HG02623 (cell line): Measurements from ENCODE around the gene NCAM1.

Source experiments
- ATAC-seq: cut with Tn5 transposase; IDR thresholded peaks from one replicate; pipeline ENCODE4 v1.9.1; 2021; ENCODE audit warnings: moderate library complexity; ENCODE audit not compliant: unreplicated experiment

Gene NCAM1

DNA sequence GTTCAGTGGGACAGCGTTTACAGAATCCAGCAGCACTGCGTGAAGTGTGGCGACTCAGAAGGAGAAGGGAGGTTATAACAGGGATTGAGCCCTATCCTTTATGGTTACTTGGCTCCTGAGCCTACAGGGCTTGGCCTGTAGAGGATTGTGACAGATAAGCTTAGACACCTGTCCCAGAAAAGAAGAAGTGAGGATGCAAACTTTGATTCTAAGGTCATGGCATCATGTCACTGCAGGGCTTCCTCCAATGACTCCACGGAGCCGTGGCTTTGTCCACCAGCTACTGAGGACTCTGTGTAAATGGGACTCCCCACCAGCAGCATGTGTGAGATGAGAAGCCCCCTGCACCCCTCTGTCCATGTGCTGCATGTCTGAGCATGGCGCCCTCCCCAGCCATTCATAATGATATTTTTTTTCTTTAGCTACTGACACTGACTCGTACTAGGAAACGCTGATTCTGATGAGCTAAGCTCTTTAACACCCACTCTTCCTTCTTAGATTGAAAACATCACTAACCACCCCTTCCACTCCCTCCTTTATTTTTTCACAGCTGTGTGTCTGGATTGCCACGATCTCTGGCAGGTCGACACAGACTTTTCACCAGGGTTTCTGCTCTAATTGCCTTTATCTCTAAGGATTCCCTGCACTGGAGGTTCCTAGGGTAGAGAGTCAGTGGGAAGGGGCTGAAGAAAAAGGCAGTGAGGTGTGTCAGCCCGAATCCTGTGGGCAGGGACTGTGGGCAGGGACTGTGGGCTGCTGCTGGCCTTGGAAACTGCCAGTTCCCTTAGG lies 287.7 kb downstream of the NCAM1 start:
- ATAC-seq, result no peak

DNA sequence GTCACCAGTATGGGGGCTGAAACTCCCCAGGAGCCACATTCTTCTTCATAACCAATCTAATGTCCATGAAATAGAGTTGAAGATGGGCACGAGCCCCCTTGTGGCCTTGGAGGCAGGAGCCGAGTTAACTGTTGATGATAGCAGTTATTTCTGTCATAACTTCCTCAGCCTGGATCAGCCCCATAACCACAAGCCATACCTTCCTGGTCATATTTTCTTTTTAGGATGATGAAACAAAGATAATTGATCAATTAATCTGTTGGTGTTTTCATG lies 288.2 kb downstream of the NCAM1 start:
- ATAC-seq, result no peak

DNA sequence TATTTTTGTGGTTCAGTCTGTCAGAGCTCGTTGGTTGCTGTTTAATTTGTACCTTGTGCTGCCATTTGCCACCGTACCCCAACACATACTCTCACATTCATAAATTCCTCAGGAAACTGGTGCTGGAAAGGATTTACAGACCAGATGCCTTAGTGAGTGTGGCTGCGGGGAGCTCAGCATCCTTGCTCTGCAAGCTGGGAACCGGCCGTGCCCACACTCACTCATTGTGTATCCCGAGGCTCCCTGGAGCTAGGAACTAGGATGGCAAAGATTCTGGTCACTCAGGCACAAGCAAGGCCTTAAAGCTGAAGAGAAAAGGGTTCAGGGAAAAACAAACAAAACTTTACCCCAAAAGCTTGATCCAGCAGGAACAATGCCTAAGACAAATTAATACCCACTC lies 288.6 kb downstream of the NCAM1 start:
- ATAC-seq, result no peak

DNA sequence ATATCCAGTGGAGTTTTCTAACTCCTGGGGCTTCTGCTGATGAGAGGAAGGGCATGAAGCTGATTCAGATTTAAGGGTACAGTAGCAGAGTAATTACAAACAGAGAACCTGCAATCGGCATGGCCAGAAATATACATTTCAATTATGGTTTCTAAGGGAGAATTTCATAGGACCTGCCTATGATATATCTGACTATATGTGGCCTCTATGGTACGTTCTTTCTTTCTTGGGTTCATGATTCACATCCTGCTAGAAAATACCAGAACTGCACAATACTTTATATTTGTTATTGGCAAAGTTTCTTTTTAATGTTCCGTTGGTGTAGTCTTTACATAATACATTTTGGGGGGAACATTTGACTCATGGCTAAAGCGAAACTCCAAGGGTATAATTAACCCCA lies 290.1 kb downstream of the NCAM1 start:
- ATAC-seq, result no peak

DNA sequence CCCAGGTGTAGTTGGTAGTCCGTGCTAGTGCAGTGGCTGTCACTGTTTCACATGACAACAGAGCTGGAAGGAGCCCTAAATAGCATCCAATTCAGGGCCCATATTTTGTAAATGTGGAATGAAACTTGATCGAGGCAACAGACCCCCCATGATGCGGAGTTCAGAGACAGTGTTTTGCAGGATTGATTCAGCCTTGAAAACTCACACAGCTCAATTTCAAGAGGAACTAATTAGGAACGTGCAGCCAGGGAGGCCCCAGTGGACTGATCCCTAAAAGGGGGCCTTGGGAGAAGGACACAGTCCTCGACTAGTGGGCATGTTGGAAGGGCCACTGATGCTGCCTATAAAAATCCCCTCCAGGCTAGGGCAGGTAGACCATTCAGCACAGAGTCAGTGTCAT lies 292.2 kb downstream of the NCAM1 start:
- no peak for ATAC-seq

DNA sequence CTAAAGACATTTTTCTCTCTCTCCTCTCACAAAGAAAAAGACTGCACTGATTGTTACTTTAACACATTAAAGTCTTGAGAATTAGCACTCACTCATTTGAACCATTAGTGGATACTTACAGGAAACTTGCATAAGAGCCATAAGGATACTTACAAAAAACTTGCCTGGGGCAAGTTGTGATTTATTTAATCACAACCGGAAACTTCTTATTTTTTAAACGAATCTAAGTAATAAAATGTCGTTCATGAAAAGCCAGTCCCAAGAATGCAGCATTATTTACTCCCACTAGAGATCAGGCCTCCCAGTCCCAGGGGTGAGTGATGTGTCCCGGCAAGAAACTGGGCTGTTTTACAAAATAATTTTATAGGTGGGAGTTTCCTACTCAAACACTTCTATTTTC lies 293.9 kb downstream of the NCAM1 start:
- no peak for ATAC-seq

DNA sequence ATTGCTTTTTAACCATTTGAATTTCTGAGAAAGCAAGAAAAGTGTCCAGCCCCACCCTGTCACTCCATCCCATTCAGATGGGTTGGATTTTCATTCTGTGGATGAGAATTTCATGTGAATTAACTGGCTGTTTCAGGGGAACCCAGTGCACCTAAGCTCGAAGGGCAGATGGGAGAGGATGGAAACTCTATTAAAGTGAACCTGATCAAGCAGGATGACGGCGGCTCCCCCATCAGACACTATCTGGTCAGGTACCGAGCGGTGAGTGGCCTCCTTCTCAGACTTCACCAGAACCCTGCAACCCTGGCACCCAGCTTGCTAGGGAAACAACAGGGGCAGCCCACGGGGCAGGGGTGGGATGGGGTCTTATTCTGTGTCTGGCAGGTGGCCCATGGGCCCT lies 294.5 kb downstream of the NCAM1 start:
- ATAC-seq, result no peak

DNA sequence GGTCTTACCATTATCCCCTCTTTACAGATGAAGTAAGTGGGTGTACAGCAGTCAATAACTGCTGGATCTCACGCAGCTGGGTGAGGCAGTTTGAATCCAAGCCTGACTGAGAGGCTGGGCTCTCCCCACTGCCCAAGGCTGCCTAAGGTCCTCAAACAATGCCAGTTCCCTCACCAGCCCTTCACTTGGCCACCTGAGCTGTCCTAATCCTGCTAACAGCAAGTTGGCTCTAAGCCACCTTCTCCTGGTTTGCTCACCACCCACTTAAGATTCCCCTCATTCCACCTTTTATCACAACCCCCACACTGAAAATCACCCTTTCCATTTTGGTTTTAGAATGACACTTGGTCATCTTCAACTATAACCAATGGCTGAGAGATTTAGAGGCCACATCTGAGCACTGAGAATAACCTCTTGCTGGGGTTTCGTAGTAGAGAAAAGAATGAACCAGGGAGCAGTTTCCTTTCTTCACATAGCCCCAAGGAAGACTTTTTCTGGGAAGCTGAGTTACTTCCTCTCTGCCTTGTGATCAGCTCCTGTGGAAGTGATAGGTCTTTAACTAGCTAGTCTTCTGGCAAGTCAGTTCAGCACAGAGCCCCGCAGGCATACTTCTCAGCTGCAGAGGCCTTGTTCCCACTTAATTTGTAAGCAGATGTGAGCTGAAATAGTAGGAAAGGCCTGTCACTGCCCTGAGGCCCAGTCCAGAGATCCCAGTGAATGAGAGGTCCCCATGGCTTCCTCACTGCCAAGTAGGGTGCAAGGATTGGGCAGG lies 295.4 kb downstream of the NCAM1 start:
- ATAC-seq, result no peak

DNA sequence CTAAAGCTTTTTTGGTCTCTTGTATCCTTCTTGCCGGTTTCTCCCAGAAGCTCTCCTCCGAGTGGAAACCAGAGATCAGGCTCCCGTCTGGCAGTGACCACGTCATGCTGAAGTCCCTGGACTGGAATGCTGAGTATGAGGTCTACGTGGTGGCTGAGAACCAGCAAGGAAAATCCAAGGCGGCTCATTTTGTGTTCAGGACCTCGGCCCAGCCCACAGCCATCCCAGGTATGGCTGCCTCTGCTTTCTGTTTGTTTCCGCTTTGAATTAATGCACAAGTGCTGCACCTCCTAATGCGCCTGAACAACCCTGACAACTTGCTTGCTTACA lies 298.8 kb downstream of the NCAM1 start:
- no peak for ATAC-seq

DNA sequence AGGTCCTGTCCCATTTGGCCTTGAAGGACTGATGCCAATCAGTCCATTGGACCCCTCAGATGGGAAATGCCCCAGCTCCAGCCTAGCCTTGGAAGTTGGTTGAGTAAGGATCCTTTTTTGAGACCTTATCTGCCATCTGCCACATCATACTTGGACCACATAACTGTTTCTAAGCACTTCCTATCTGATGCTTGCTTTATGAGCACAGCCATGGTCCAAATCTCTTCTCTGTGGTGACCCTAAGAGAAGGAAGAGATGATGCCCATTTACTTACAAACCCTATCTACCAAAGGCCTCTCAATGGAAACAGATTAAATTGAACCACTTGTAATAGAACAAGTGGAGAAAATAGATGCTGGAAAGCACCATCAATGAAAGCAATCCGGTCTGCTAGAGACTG lies 299.3 kb downstream of the NCAM1 start:
- ATAC-seq, result no peak

DNA sequence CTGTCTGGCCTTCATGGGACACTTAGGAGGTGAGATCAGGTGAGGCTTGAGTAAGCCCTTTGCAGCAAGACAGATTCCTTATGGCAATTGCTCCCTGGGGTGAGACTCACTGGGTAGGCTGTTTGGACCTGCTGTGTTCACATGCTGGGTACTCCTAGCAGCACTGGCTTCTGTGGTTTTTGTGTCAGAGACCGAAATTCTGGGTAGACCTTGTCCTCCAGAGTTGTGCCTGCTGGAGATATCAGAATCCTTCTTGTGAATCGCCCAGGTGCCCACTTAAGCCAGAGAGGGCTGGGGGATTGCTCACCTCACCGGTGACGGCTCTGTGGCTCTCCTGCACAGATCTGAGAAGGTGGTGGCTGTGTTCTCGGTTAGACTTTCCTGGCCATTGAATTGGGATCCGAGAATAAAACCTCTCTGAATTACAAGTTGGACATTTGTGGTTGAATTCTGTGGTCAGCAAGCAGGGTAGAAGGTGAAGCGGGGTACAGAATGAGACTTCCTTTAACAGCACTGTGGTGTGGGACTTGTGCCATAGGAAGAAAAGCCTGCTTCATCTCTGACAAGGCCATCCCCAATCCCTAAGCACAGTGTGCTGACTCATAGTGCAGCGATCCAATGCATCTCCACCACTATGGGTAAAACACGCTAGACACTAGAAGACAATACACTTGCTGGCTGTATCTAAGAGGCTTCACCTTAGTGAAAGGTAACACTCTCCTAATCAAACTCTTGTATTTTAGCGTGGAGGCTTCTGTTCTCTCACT lies 300.7 kb downstream of the NCAM1 start:
- ATAC-seq, result no peak

DNA sequence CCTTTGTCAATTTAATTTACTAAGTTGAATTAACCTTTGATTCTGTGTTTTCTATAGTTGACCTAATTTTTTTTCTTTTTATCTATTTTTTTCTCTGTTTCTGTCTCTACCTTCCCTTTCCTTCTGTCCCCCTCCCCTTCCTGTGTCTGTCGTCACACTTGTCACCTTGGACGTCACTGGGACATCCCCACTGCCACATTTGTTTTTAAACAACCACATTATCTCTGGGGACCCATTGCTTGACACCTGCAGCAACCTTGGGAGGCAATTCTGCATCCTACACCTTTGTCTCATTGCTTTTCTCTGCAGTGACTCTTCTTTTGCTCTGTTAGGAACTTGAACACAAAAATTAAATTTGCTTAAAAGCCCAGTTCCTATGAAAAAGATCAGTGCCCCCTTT lies 301.4 kb downstream of the NCAM1 start:
- ATAC-seq, result no peak

DNA sequence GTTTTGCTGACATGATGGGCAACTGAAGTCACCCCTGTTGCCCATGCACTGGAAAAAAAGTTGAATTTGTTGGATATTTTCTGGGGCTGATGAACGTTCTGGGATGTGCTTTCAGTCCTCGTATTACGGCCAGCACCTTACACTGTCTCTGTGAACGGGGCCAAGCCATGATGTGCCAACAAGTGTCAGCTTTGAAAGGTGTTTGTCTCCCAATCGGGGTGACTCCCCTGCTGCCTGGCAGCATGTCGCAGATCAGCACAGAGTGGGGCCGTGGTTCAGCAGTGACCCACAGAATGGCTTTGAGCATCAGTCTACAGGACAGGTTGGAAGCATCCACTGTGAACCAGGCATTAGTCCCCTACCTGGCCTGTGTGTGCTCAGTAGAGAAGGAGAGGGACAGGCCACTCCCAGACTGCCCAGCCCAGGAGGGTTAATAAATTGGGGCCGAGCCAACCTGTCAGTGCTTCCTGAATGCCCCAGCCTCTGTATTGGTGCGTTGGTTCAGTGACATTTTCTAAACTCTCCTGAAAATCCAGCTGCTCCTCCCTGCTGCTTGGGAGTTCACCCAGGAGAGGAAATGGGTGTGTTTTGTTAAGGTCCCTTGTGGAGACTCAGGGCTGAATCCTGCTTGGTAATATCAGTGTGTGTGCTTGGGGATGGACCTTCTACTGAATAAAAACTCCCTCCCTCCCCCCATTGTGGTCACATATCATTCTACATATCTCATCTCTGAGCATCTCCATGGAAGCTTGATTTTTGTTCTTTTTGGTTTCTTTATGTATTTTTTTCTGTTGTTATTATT lies 302.4 kb downstream of the NCAM1 start:
- ATAC-seq, result no peak

DNA sequence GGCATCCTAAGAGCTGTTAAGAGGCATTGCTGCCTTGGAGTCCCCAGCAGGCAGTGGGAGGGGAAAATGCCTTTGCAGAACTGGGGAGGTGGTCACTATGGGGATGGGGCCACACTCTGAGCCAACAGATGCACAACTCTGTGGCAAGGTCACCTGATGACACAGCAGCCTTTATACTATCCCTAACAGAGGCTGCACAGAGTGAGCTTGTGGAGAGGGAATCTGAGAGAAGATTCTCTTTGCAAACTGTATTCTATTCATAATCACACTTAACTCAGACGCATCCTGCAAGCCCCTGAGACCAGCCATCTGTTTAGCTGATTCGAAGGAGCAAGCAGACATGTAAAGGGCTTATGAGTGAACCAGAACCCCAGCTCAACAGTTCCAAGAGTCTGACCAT lies 304.1 kb downstream of the NCAM1 start:
- ATAC-seq, result no peak

DNA sequence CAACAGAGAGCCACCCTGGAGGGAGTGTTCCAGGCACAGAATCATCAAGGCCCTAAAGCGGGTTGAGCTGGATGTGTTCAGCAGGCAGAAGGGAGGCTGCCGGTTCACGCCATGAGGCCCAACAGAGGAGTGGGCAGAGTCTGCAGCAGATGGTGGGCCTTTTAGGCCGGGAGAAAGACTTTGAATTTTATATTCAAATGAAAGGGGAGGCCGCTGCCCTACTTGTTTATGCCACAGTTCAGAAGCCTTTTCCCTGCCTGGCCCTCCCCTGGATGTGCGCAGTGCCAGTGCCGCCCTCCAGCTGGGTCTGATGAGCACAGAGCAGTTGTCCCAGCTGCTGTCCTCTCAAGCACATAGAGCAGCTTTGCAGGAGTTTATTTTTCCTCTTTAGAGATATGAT lies 306.3 kb downstream of the NCAM1 start:
- ATAC-seq, result no peak

DNA sequence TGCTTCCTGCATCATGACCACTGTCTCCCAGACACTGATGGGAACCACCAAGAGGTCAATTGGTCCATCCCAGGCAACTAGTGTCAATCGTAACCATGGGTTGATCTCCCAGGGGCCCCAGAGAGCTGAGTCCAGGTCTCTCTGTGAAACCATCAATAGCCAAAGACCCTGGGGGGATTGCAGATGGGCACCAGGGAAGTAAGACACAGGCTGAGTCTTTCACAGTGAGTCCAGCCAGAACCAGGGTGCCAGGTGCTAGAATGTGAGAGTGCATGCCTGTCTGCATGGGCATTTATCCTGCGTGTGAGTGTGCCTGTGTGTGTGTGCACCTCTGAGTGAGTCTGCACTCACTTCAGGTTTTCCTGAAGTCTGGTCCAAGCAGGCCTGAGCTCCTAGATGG lies 307.9 kb downstream of the NCAM1 start:
- no peak for ATAC-seq

DNA sequence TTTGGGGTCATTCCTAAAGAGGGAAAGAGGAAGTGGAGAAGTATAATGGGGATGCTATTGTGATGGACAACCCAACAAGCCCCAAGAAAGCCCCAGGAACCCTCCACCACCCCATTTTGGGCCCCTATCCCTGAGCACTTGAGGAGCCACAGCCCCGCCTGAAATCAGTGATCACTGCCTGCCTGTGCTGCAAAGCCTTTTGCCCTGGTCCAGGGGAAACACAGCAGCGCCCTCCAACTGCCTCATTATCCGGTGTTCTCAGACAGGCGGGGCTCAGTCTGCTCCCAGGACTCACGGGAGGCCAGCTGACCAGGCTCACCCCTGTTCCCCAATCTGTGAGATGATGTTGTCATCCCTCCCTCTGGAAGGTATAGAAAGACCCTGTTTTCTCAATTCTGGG lies 308.4 kb downstream of the NCAM1 start:
- ATAC-seq, result no peak

DNA sequence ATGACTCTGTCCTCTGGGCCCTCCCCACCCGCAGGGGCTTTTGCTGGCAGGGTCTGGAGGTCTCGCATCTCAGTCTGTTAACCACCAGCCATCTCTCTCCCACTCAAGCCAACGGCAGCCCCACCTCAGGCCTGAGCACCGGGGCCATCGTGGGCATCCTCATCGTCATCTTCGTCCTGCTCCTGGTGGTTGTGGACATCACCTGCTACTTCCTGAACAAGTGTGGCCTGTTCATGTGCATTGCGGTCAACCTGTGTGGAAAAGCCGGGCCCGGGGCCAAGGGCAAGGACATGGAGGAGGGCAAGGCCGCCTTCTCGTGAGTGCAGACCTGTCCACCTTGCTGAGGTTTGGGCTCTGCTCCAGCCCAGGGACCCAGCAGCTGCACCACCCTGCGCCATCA lies 308.9 kb downstream of the NCAM1 start:
- ATAC-seq, result no peak

DNA sequence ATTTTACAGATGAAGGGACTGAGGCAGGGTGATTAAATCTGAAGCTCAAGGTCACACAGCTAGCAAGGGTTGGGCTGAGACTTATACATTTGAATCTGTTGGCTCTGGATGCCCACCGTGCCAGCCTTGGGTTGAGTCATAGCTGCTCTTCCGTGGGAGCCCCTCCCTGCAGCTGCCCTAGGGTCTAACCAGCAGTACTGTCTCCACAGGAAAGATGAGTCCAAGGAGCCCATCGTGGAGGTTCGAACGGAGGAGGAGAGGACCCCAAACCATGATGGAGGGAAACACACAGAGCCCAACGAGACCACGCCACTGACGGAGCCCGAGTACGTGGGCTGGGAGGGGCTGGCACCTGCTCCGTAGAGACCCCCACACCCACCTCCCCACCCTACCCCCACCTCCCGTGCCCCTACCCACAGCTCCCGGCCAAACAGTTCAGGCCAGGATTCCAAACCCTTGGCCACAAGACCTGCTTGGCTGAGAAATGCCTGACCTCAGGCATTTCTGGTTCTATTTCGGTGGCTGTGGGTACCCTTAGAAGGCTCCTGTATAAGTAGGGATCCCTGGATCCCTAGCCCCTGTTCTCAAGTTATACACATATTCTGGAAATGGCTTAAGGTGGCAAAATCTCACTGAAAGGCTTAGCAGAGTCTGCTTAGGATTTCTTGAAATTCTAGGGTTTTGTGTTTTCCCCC lies 310.5 kb downstream of the NCAM1 start:
- no peak for ATAC-seq

DNA sequence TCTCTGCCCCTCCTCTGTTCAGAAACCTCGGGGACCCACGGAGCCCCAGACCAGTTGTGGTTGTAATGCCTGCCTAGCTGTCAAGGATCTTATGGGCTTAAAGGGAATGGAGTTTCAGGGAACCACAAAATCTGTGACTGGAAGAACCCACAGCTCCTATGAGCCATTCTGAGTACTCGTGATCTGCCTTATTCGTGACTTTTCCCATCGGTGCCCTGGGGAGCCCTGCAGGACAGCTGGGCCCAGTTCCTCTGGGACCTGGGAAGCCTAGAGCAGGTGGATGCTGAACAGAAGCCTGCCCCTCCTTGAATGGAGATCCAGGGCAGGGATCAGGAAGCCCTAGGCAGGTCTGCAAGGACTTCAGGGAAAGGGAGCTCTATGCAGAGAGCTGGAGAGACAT lies 311.1 kb downstream of the NCAM1 start:
- no peak for ATAC-seq
